ENCODE measurements around the gene KAZALD1.
"Not testable (repeated sequence)": the region's sequence is repeated elsewhere in the genome, so short reads cannot be mapped to it uniquely, and the experiment has no call there.

KAZALD1 gene

GRCh38 chr10:101031128-101031795 is 30.5 kb upstream of the KAZALD1 start, which contains the start of the genes PDZD7 and SFXN3:
Gene PDZD7, minus strand, starts transcription at chr10:101031129. Its CDS starts 910 bp downstream, at chr10:101030219.
Gene SFXN3, plus strand, starts transcription at chr10:101031234. Its CDS starts 3,461 bp downstream, at chr10:101034695.
- peak; percentile 98 for DNase-seq

GRCh38 chr10:101031796-101032636 is 29.8 kb upstream of the KAZALD1 start:
- DNase-seq: peak; percentile 73 to 77

GRCh38 chr10:101032637-101033224 is 29.1 kb upstream of the KAZALD1 start:
- DNase-seq: peak; percentile 64 to 71

GRCh38 chr10:101033276-101033675 is 28.5 kb upstream of the KAZALD1 start:
- DNase-seq: no peak

- not testable (repeated sequence) for DNase-seq
These were observed 27.4 kb upstream of the KAZALD1 start for GRCh38 chr10:101034404-101034803.

GRCh38 chr10:101035314-101035713 is 26.5 kb upstream of the KAZALD1 start:
- DNase-seq: no peak

GRCh38 chr10:101035916-101036702 is 25.7 kb upstream of the KAZALD1 start:
- DNase-seq: no peak

- DNase-seq: no peak
These were observed 25.1 kb upstream of the KAZALD1 start for GRCh38 chr10:101036726-101037125.

- DNase-seq: no peak
These were observed 23.3 kb upstream of the KAZALD1 start for GRCh38 chr10:101038484-101038883.

GRCh38 chr10:101040061-101040460 is 21.7 kb upstream of the KAZALD1 start:
- DNase-seq: no peak

GRCh38 chr10:101040851-101041250 is 20.9 kb upstream of the KAZALD1 start:
- DNase-seq: no peak

GRCh38 chr10:101041252-101041761 is 20.5 kb upstream of the KAZALD1 start:
- DNase-seq: peak; percentile 71 to 78

- no peak for DNase-seq
These were observed 19.7 kb upstream of the KAZALD1 start for GRCh38 chr10:101042118-101042517.

- DNase-seq: peak; percentile 97 to 98
These were observed 19.0 kb upstream of the KAZALD1 start for GRCh38 chr10:101042667-101043362.

GRCh38 chr10:101043363-101043707 is 18.5 kb upstream of the KAZALD1 start:
- no peak for DNase-seq

GRCh38 chr10:101044117-101044516 is 17.7 kb upstream of the KAZALD1 start:
- DNase-seq: no peak

GRCh38 chr10:101046332-101047238 is 15.2 kb upstream of the KAZALD1 start:
- DNase-seq: no peak

- no peak for DNase-seq
These were observed 14.5 kb upstream of the KAZALD1 start for GRCh38 chr10:101047268-101047667.

GRCh38 chr10:101047961-101048892 is 13.6 kb upstream of the KAZALD1 start:
- DNase-seq: no peak

Measured in activated CD4-positive, alpha-beta T cell treated with anti-CD3 and anti-CD28 coated beads, Interleukin-2, amount 50 U/mL, for 48 hours (primary cell).